ENCODE measurements around the gene KRT84. TPM values are rescaled to one million over a fixed set of nuclear protein-coding genes. Genes with fewer than 3 reads are reported as not detected.

The KRT84 gene
- total and polyA plus RNA-seq, 9 of the 15 experiments (the other 6 are each of a cell fraction or from before 2014, with no cell fraction given), result not detected

GRCh38 chr12:52354200-52354599 is 31.3 kb downstream of the KRT84 start:
- ChIA-PET CTCF (ENCODE audit: low intra/inter-chr PET ratio) (no interaction called here), POLR2A (no interaction called here)
- no peak for DNase-seq (ENCODE audit: extremely low read depth in 1 of 4, low spot score in 3 of 4)
- peaks cover 6 to 54% of the 10 kb centered on the region in 2 experiments; a peak in 4 of 5 replicates for H3K27me3 ChIP-seq (ENCODE audit: control insufficient read depth in 2 of 2, insufficient read depth in 2 of 2, low read length in 2 of 2)
- BruUV-seq (replicated peaks), result no TSS peak
- no peaks in the 10 kb centered on the region for H3K79me2 ChIP-seq (ENCODE audit: control insufficient read depth, insufficient read depth, low read length)
- in situ Hi-C loops (cut with MboI), result no loop called here
- no peak overlapping the region for H3K9ac ChIP-seq (ENCODE audit: insufficient read depth in 1 of 2, low read depth in 2 of 2, low read length in 2 of 2)
- H3K4me1 ChIP-seq (replicated peaks in 1 of 2; ENCODE audit: control insufficient read depth in 2 of 2, insufficient read depth in 2 of 2, low read length in 2 of 2), result no peaks in the 10 kb centered on the region
- 0% methylated on average over 5 of the region's 5 CpGs for WGBS (ENCODE audit: insufficient coverage, low coverage, missing lambda C conversion rate)
- no peak for FAIRE-seq
- H2AFZ ChIP-seq (ENCODE audit: low read depth, low read length), result no peak overlapping the region
- H3K9me1 ChIP-seq (ENCODE audit: control insufficient read depth, insufficient read depth, low read length), result peaks cover 3% of the 10 kb centered on the region
- no peak overlapping the region for H3K27ac ChIP-seq (ENCODE audit: extremely low read depth, low read depth, low read length)
- H3K36me3 ChIP-seq (ENCODE audit: control insufficient read depth, insufficient read depth, low read length), result no peaks in the 10 kb centered on the region
- H3K9me3 ChIP-seq (replicated peaks; ENCODE audit: control insufficient read depth, insufficient read depth, low read depth, low read length), result no peaks in the 10 kb centered on the region
- no peak overlapping the region for H3K4me2 ChIP-seq (ENCODE audit: insufficient read depth, low read length)
- TF ChIP-seq NFATC3 (IDR thresholded peaks at IDR 0.05) (no peak), NFIC (IDR thresholded peaks at IDR 0.05) (peak; percentile 52)
- intact Hi-C loops (cut with micrococcal nuclease), result no loop called here
- 0 out of 2 replicates have a peak, but pooled peaks cover 3% of the 10 kb centered on the region for H4K20me1 ChIP-seq (replicated peaks; ENCODE audit: control insufficient read depth, insufficient read depth, low read length)
- no peak for ATAC-seq
- H3K4me3 ChIP-seq, result no peak overlapping the region

GRCh38 chr12:52353766-52354165 is 31.7 kb downstream of the KRT84 start:
- Histone ChIP-seq H3K4me3 (no peak overlapping the region), H3K9ac (ENCODE audit: insufficient read depth in 1 of 2, low read depth in 2 of 2, low read length in 2 of 2) (no peak overlapping the region), H3K4me2 (ENCODE audit: insufficient read depth, low read length) (no peak overlapping the region), H3K4me1 (replicated peaks in 1 of 2; ENCODE audit: control insufficient read depth in 2 of 2, insufficient read depth in 2 of 2, low read length in 2 of 2) (no peaks in the 10 kb centered on the region), H2AFZ (ENCODE audit: low read depth, low read length) (no peak overlapping the region), H3K9me3 (replicated peaks; ENCODE audit: control insufficient read depth, insufficient read depth, low read depth, low read length) (no peaks in the 10 kb centered on the region), H3K27ac (ENCODE audit: extremely low read depth, low read depth, low read length) (no peak overlapping the region), H3K27me3 (ENCODE audit: control insufficient read depth in 2 of 2, insufficient read depth in 2 of 2, low read length in 2 of 2) (peaks cover 6 to 51% of the 10 kb centered on the region in 2 experiments; a peak in 4 of 5 replicates), H3K36me3 (ENCODE audit: control insufficient read depth, insufficient read depth, low read length) (no peaks in the 10 kb centered on the region), H3K79me2 (ENCODE audit: control insufficient read depth, insufficient read depth, low read length) (no peaks in the 10 kb centered on the region), H3K9me1 (ENCODE audit: control insufficient read depth, insufficient read depth, low read length) (peaks cover 3% of the 10 kb centered on the region), H4K20me1 (replicated peaks; ENCODE audit: control insufficient read depth, insufficient read depth, low read length) (0 out of 2 replicates have a peak, but pooled peaks cover 3% of the 10 kb centered on the region)
- ATAC-seq (no peak), DNase-seq (ENCODE audit: extremely low read depth in 1 of 4, low spot score in 3 of 4) (no peak), FAIRE-seq (no peak)
- ChIA-PET CTCF (ENCODE audit: low intra/inter-chr PET ratio) (no interaction called here), POLR2A (no interaction called here)
- WGBS (ENCODE audit: insufficient coverage, low coverage, missing lambda C conversion rate), result 0% methylated on average over 3 of the region's 3 CpGs
- TF ChIP-seq FOXO4 (CRISPR knock-in tag; IDR thresholded peaks at IDR 0.05) (no peak), TCFL5 (CRISPR knock-in tag; conservative IDR thresholded peaks at IDR 0.05) (no peak), ARID2 (IDR thresholded peaks at IDR 0.05) (no peak), FOXJ2 (tag; IDR thresholded peaks at IDR 0.05) (no peak), ZFX (CRISPR knock-in tag; IDR thresholded peaks at IDR 0.05) (no peak), TRIM25 (IDR thresholded peaks at IDR 0.05; ENCODE audit: borderline replicate concordance) (no peak), SNAPC5 (CRISPR knock-in tag; IDR thresholded peaks at IDR 0.05) (no peak), MCM2 (IDR thresholded peaks at IDR 0.05; ENCODE audit: low read depth) (no peak), ARNT (IDR thresholded peaks at IDR 0.05) (no peak)
- intact Hi-C loops (cut with micrococcal nuclease) (no loop called here), in situ Hi-C loops (cut with MboI) (no loop called here)
- BruUV-seq (replicated peaks), result no TSS peak
